ENCODE results near the gene HSFY2. TPM values are rescaled to one million over a fixed set of nuclear protein-coding genes. Genes with fewer than 3 reads are reported as not detected.
"Not testable (repeated sequence)": the region's sequence is repeated elsewhere in the genome, so short reads cannot be mapped to it uniquely, and the experiment has no call there.

The HSFY2 gene
- total RNA-seq (2021; ENCODE audit: unreplicated experiment) (not detected), Bru-seq, nascent RNA (not detected), BruChase-seq, experiment 1, labeled RNA remaining after a 2-hour chase (not detected), BruChase-seq, experiment 2, labeled RNA remaining after a 6-hour chase (not detected)
- polyA plus RNA-seq (2012; ENCODE audit: insufficient read length) = not detected
- long read RNA-seq = 0 reads

GRCh38 chrY:18773635-18774034 lies at the start of gene HSFY2:
TSS of gene HSFY2 (minus strand) at chrY:18773735. CDS start at chrY:18773618, 117 bp downstream.
- H3K36me3 ChIP-seq (ENCODE audit: control insufficient read depth, insufficient read depth, low read length); intact Hi-C loops (cut with micrococcal nuclease; ENCODE audit: unreplicated experiment); H3K27ac ChIP-seq (ENCODE audit: low read length); BruUV-seq (replicated peaks); DNase-seq (ENCODE audit: low read depth, low spot score); in situ Hi-C loops (cut with HindIII; ENCODE audit: low pct_unique_long_range_greater_than_20kb, low sequenced_read_pairs); H3K9me3 ChIP-seq (ENCODE audit: control insufficient read depth, insufficient read depth, low read depth, low read length); H3K27me3 ChIP-seq (ENCODE audit: control insufficient read depth, insufficient read depth, low read length); H3K4me1 ChIP-seq (ENCODE audit: control insufficient read depth, insufficient read depth, low read length); H3K4me3 ChIP-seq (ENCODE audit: low read depth in 2 of 2, low read length in 2 of 2); CTCF ChIA-PET; ATAC-seq; POLR2A ChIA-PET: not testable (repeated sequence)

GRCh38 chrY:18815751-18816150 lies 42.2 kb upstream of the HSFY2 start:
- BruUV-seq (replicated peaks); ATAC-seq; H3K9me3 ChIP-seq (ENCODE audit: control insufficient read depth, insufficient read depth, low read depth, low read length); POLR2A ChIA-PET; H3K36me3 ChIP-seq (ENCODE audit: control insufficient read depth, insufficient read depth, low read length); DNase-seq (ENCODE audit: low read depth, low spot score); CTCF ChIA-PET; intact Hi-C loops (cut with micrococcal nuclease; ENCODE audit: unreplicated experiment); H3K27ac ChIP-seq (ENCODE audit: low read length); H3K4me3 ChIP-seq (ENCODE audit: low read depth in 2 of 2, low read length in 2 of 2); H3K4me1 ChIP-seq (ENCODE audit: control insufficient read depth, insufficient read depth, low read length); H3K27me3 ChIP-seq (ENCODE audit: control insufficient read depth, insufficient read depth, low read length); in situ Hi-C loops (cut with HindIII; ENCODE audit: low pct_unique_long_range_greater_than_20kb, low sequenced_read_pairs): not testable (repeated sequence)

GRCh38 chrY:18788757-18789406 lies 15.3 kb upstream of the HSFY2 start:
- CTCF ChIA-PET; DNase-seq (ENCODE audit: low read depth, low spot score); H3K9me3 ChIP-seq (ENCODE audit: control insufficient read depth, insufficient read depth, low read depth, low read length); H3K27ac ChIP-seq (ENCODE audit: low read length); H3K36me3 ChIP-seq (ENCODE audit: control insufficient read depth, insufficient read depth, low read length); POLR2A ChIA-PET; in situ Hi-C loops (cut with HindIII; ENCODE audit: low pct_unique_long_range_greater_than_20kb, low sequenced_read_pairs); ATAC-seq; H3K4me1 ChIP-seq (ENCODE audit: control insufficient read depth, insufficient read depth, low read length); BruUV-seq (replicated peaks); H3K27me3 ChIP-seq (ENCODE audit: control insufficient read depth, insufficient read depth, low read length); H3K4me3 ChIP-seq (ENCODE audit: low read depth in 2 of 2, low read length in 2 of 2); intact Hi-C loops (cut with micrococcal nuclease; ENCODE audit: unreplicated experiment): not testable (repeated sequence)

GRCh38 chrY:18754077-18754476 lies 19.5 kb downstream of the HSFY2 start:
- H3K36me3 ChIP-seq (ENCODE audit: control insufficient read depth, insufficient read depth, low read length); POLR2A ChIA-PET; DNase-seq (ENCODE audit: low read depth, low spot score); BruUV-seq (replicated peaks); CTCF ChIA-PET; H3K27ac ChIP-seq (ENCODE audit: low read length); H3K9me3 ChIP-seq (ENCODE audit: control insufficient read depth, insufficient read depth, low read depth, low read length); H3K27me3 ChIP-seq (ENCODE audit: control insufficient read depth, insufficient read depth, low read length); intact Hi-C loops (cut with micrococcal nuclease; ENCODE audit: unreplicated experiment); ATAC-seq; in situ Hi-C loops (cut with HindIII; ENCODE audit: low pct_unique_long_range_greater_than_20kb, low sequenced_read_pairs); H3K4me1 ChIP-seq (ENCODE audit: control insufficient read depth, insufficient read depth, low read length); H3K4me3 ChIP-seq (ENCODE audit: low read depth in 2 of 2, low read length in 2 of 2): not testable (repeated sequence)

- ATAC-seq; H3K36me3 ChIP-seq (ENCODE audit: control insufficient read depth, insufficient read depth, low read length); H3K27ac ChIP-seq (ENCODE audit: low read length); H3K27me3 ChIP-seq (ENCODE audit: control insufficient read depth, insufficient read depth, low read length); POLR2A ChIA-PET; H3K9me3 ChIP-seq (ENCODE audit: control insufficient read depth, insufficient read depth, low read depth, low read length); H3K4me3 ChIP-seq (ENCODE audit: low read depth in 2 of 2, low read length in 2 of 2); BruUV-seq (replicated peaks); in situ Hi-C loops (cut with HindIII; ENCODE audit: low pct_unique_long_range_greater_than_20kb, low sequenced_read_pairs); DNase-seq (ENCODE audit: low read depth, low spot score); CTCF ChIA-PET; H3K4me1 ChIP-seq (ENCODE audit: control insufficient read depth, insufficient read depth, low read length); intact Hi-C loops (cut with micrococcal nuclease; ENCODE audit: unreplicated experiment): not testable (repeated sequence)
These were observed 20.3 kb downstream of the HSFY2 start for GRCh38 chrY:18753133-18753815.

- H3K27me3 ChIP-seq (ENCODE audit: control insufficient read depth, insufficient read depth, low read length); H3K4me1 ChIP-seq (ENCODE audit: control insufficient read depth, insufficient read depth, low read length); BruUV-seq (replicated peaks); intact Hi-C loops (cut with micrococcal nuclease; ENCODE audit: unreplicated experiment); H3K9me3 ChIP-seq (ENCODE audit: control insufficient read depth, insufficient read depth, low read depth, low read length); POLR2A ChIA-PET; DNase-seq (ENCODE audit: low read depth, low spot score); CTCF ChIA-PET; ATAC-seq; H3K4me3 ChIP-seq (ENCODE audit: low read depth in 2 of 2, low read length in 2 of 2); in situ Hi-C loops (cut with HindIII; ENCODE audit: low pct_unique_long_range_greater_than_20kb, low sequenced_read_pairs); H3K27ac ChIP-seq (ENCODE audit: low read length); H3K36me3 ChIP-seq (ENCODE audit: control insufficient read depth, insufficient read depth, low read length): not testable (repeated sequence)
These were observed 49.8 kb downstream of the HSFY2 start for GRCh38 chrY:18723714-18724113.

Data from Panc1 (cell line).